Muscle of back (tissue), 11 donors: ENCODE results near the gene GSN. TPM values are rescaled to one million over a fixed set of nuclear protein-coding genes. Genes with fewer than 3 reads are reported as not detected.

ENCODE experiments used
- DNase-seq, 3 donors: peaks; one replicate each; pipeline versions ENCODE4 v3.0.0 to v3.0.0-alpha.2; 2013
- polyA plus RNA-seq, 10 donors: library from polyadenylated mRNA; unstranded; fragments of 120-200 nt; gene quantifications; one replicate each; pipeline ENCODE4 v1.2.1, GENCODE V29; 2013; ENCODE audit not compliant: insufficient read length in 10 of 10

Gene GSN
- polyA plus RNA-seq, 10 donors = 212 to 476 (median 288) TPM

GRCh38 chr9:121240472-121241135, 27.4 kb upstream of the GSN start:
- peak in 1 of 3 donors; percentile 59 for DNase-seq

GRCh38 chr9:121242219-121242958, 25.6 kb upstream of the GSN start:
- DNase-seq = peak in 1 of 3 donors; percentile 47

GRCh38 chr9:121242959-121243346, 25.0 kb upstream of the GSN start:
- peak in 1 of 3 donors; percentile 63 for DNase-seq

DNA sequence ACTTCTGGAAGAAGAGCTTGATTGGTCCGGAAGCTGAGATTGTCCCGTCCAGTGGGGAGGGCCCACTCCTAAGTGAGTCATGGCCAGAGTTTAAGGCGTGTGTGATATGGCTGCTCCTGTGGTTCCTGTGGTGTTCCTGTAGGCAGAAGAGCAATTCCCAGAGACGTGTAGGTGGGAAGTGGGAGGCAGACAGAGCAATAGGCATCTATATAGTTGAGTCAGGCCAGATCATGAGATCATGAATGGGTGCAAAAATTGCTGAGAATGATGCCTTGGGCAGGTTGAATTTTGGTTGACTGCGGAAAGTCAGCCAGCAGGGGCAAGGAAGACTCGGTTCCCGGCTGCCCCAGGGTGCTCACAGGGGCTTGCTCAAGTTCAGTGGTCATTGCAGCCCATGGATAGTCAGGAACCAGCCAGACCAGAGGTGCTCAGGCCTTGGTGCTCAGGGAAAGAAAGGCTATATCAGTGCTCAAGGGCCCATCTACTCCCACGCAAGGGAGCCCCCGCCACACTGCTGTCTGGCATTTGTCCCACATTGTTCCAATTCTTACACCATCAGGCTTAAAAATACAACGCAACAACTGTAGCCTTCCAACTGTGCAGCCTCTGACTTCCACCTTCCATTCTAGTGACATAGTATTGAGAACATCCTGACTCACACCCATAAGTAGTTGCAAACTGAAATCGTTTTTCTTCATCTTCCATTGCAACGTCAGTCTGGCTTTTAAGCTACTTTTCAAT, 21.0 kb upstream of the GSN start:
- DNase-seq = peak in 1 of 3 donors; percentile 77

DNA sequence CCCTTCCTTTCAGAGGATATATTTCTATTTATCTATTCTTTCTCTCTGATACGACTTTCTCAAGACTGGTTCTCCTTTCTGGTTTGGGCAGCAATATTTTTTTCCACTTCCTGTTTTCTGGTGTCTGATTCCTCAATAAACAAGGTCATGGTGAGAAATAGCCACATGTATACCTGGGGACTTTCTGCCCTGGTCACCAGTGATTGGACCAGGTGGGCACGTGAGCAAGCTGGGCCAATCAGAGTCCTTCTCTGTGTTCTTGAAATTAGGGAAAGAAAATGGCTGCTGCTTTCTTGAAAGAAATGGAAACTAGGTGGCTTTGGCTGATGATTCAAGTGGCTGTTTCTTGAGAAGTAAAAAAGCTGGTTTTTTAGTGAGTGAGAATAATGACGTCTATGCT, 18.4 kb upstream of the GSN start:
- DNase-seq = no peak

- no peak for DNase-seq
These were observed 15.7 kb upstream of the GSN start for GRCh38 chr9:121252104-121252851.

- no peak for DNase-seq
These were observed 14.8 kb upstream of the GSN start for GRCh38 chr9:121253162-121253561.

DNA sequence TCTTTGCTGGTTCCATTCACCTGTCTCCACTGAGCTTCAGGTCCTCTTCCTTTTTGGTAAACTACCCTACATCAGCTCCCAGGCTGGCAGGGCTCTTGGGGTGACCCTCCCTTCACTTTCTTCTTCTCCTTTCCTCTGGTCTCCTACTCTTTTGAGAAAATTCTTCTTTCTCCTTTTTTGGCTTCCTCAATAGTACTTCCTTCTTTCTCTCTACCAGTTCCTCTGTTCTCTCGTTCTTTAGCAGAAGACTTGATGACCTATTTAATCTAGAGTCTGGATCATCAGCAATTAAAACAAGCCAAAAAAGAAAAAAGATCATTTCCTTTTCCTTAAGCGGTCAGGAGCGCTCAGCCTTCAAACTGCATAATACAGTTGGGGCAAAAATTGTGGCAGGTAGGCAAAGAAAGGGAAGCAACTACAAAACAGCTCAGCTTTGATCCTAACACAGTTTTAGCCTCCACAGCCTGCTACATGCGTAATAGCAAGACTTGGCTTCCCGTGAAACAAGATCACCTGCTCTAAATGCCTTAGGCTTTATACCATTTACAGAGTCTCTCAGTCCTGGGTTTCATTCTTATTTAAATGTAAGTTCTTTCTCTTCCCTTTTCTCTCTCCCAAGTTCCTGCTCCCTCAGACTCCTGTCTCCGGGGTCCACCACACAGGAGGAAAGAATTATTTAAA, 14.0 kb upstream of the GSN start:
- DNase-seq = no peak

- no peak for DNase-seq
These were observed 8.5 kb upstream of the GSN start for GRCh38 chr9:121259498-121259897.

GRCh38 chr9:121259935-121260334, 8.0 kb upstream of the GSN start:
- no peak for DNase-seq

DNA sequence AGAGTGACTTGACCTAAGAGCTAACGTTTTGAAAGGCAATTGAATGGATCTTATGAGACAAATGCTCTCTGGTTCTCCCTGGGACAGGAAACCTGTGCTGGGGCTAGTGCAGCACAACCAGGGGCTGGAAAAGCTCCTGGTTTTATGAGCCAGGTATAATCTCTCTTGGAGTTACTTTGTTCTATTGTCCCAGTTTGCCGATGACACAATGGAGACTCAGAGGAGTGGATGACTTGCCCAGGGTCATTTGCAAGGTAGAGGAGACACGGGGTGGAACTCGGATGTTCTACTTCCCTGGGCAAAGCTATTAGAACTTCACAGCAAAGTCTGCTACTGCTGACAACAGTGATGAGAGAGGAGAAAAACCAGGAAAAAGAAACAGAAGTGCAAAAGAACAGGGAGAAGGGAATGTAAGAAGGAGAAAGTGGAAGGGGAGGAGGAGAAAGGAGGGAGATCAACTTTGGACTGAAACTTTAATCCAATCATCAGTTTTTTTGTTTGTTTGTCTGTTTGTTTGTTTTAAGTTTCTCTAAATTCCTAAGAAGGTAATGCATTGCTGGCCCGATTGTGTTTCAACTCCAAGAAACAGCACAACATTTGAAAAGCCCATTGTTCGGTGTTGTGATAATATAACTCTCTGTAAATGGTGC, 7.4 kb upstream of the GSN start:
- peak in 1 of 3 donors; percentile 30 for DNase-seq

DNA sequence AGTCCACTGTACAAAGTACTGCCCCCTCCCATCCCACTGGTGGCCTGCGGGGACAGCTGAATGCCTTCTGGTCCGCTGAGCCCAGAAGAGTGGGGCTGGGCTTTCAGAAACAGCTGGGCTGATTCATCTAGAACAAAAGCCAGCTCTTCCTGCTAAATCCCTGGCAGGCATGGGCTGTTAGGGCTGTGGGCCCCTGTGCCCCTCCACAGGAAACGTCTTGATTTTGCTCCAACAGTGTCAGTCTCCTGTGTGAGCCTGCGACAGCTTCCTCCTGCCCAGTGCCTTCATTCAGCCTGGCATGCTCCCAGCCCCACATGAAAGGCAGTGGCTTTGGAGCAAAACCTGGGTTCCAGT, 6.9 kb upstream of the GSN start:
- peak in 1 of 3 donors; percentile 81 for DNase-seq

GRCh38 chr9:121261755-121262154, 6.2 kb upstream of the GSN start:
- DNase-seq = no peak

DNA sequence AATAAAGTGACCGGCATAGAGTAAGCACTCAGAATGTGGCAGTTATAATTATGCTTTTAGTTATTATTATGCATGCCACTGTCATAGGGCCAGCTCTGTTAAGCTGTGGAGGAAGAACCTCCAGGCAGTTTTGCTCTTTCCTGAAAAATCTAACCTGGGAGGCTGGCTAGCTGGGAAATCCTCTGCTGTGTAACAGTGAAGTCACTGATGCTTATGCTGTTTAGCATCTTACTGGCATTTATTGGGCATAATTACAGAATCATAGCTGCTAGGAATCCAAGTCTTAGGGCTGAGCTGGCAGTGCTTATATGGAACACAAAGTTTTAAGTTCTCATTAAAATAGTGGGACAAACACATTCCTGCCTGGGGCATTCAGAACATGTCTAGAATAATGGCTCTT, 5.5 kb upstream of the GSN start:
- DNase-seq = no peak

DNA sequence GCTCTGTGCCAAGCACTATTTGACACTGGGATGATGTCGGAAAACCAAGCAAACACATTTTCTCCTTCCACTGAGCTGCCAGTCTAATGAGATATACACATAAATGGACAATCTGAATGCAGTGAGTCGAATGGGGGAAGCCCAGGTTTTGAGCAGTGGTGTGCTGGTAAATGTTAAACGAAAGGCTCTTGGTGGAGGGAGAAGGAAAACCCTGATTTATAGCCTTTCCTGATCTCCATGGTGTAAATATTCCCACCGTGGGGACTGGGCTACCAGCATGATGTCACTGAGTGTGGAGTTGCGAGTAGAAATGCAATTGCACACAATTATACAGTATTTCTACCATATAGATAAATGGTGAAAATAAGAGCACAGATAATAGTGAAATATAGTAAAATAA, 5.0 kb upstream of the GSN start:
- DNase-seq = no peak

DNA sequence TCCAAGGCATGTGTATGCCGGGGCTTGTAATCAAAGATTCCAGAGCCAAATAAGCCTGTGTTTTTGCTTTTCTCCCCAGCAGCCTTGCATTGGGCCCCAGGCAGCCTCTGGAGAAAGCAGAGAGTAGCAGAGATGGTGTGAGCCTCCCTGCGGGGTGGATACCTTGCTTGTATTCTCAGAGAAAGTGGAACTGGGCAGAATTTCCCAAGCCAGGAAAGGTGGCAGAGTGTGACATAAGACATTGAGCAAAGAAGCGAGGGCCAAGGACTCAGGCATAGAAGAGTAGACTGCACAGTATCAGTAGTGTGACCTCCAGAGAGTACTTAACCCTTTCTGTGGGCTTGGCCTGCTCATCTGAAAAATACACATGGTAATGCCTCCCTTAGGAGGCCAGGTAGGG, 1.6 kb upstream of the GSN start:
- DNase-seq = no peak

DNA sequence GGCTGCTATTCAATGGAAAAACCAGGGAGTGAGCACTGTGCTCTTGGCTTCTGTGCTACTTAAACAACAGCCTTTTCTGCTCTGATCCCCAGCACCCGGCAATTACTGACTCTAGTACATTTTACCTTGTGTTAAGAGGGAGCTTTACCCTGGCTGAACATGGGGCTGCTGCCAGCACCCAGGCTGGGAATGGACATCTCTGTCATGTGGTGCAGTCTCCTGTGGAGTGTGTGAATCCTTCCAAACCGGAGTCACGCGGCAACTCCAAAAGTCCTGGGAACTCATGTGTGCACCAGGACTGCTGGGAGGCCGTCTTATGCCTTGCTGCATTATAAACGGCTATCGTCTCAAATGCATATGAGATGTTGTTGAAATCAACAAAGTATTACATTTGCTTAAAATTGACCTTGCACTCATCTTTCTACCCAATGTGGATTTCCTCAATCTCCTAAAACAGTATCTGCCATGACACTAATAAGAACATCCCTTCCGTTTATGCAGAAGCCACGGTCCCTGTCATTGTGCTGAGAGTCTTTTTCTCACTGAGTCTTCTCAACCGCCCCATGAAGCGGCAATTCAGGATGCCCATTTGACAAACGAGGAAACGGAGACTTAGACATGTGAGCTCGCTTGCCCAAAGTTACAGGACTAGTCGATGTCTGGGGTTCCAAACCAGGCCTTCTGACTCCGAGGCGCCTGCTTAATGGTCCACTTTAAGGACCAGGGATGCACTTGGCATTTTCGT, 884 bp upstream of the GSN start:
- peak in 1 of 3 donors; percentile 50 for DNase-seq

- DNase-seq = no peak
These were observed 562 bp downstream of the GSN start for GRCh38 chr9:121268598-121268850.

DNA sequence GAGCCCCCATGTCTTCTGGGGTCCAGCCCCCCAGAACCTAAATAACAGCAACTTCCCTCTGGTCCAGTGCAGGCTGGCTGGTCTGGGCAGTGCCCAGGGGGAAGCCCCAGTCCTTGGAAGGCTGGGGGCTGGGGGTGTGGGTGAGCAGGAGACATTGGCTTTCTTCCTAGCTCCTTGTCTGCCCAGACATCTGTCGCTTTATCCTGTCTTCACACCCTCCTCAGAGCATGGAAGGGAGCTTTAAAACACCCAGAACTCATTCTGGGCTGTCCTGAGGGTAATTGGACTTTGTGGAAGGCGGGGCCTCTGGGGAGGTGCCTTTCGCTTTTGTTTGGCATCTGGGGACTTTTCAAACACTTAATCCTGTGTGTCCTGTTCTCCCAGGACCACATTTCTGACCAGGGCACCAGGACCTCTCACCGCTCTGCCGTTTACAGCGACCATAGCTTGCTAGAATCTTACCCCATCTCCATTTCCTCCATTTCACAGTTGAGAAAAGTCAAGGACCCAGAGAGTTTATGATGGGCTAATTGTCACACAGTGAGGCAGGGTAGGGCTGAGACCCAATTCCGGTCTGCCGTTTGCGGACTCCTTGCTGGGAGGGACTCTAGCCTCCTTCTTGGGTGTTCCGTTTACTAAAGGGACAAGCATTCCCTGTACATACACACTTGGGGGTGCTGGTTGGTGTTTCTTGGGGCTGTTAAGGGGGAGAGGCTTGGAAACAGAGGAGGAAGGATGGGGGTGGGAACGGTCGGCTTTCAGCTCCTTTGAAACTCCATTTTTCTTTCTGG, 1.1 kb downstream of the GSN start:
- DNase-seq = peak in 1 of 3 donors; percentile 64
